ENCODE measurements around the gene ZBP1.

The ZBP1 gene

GRCh38 chr20:57663681-57664451 is 43.6 kb upstream of the ZBP1 start:
- H3K4me1 ChIP-seq (ENCODE audit: control insufficient read depth, insufficient read depth, low read length), result peaks cover 22% of the 10 kb centered on the region
- no peaks in the 10 kb centered on the region for H3K27me3 ChIP-seq (ENCODE audit: control insufficient read depth, insufficient read depth, low read length)
- peaks cover 12% of the 10 kb centered on the region for H3K36me3 ChIP-seq (ENCODE audit: control insufficient read depth, insufficient read depth, low read length)
- no peaks in the 10 kb centered on the region for H3K9me3 ChIP-seq (ENCODE audit: control insufficient read depth, insufficient read depth, low read depth, low read length)
- no peak overlapping the region for H3K9ac ChIP-seq (ENCODE audit: low read length)
- no peak overlapping the region for H3K27ac ChIP-seq (ENCODE audit: low read depth, low read length)
- H3K4me3 ChIP-seq (ENCODE audit: low read depth, low read length), result no peak overlapping the region

GRCh38 chr20:57663241-57663640 is 43.0 kb upstream of the ZBP1 start:
- Histone ChIP-seq H3K9ac (ENCODE audit: low read length) (no peak overlapping the region), H3K27ac (ENCODE audit: low read depth, low read length) (no peak overlapping the region), H3K36me3 (ENCODE audit: control insufficient read depth, insufficient read depth, low read length) (peaks cover 18% of the 10 kb centered on the region), H3K27me3 (ENCODE audit: control insufficient read depth, insufficient read depth, low read length) (no peaks in the 10 kb centered on the region), H3K9me3 (ENCODE audit: control insufficient read depth, insufficient read depth, low read depth, low read length) (no peaks in the 10 kb centered on the region), H3K4me1 (ENCODE audit: control insufficient read depth, insufficient read depth, low read length) (peaks cover 16% of the 10 kb centered on the region), H3K4me3 (ENCODE audit: low read depth, low read length) (no peak overlapping the region)

GRCh38 chr20:57662456-57663240 is 42.4 kb upstream of the ZBP1 start:
- peaks cover 24% of the 10 kb centered on the region for H3K36me3 ChIP-seq (ENCODE audit: control insufficient read depth, insufficient read depth, low read length)
- H3K27me3 ChIP-seq (ENCODE audit: control insufficient read depth, insufficient read depth, low read length), result no peaks in the 10 kb centered on the region
- no peak overlapping the region for H3K9ac ChIP-seq (ENCODE audit: low read length)
- H3K4me3 ChIP-seq (ENCODE audit: low read depth, low read length), result no peak overlapping the region
- peaks cover 12% of the 10 kb centered on the region; the same call in 1 of the 2 replicates for H3K4me1 ChIP-seq (ENCODE audit: control insufficient read depth, insufficient read depth, low read length)
- no peaks in the 10 kb centered on the region for H3K9me3 ChIP-seq (ENCODE audit: control insufficient read depth, insufficient read depth, low read depth, low read length)
- no peak overlapping the region for H3K27ac ChIP-seq (ENCODE audit: low read depth, low read length)

- Histone ChIP-seq H3K27ac (ENCODE audit: low read depth, low read length) (no peak overlapping the region), H3K4me1 (ENCODE audit: control insufficient read depth, insufficient read depth, low read length) (peaks cover 12% of the 10 kb centered on the region; the same call in 1 of the 2 replicates), H3K4me3 (ENCODE audit: low read depth, low read length) (no peak overlapping the region), H3K36me3 (ENCODE audit: control insufficient read depth, insufficient read depth, low read length) (peaks cover 30% of the 10 kb centered on the region), H3K9me3 (ENCODE audit: control insufficient read depth, insufficient read depth, low read depth, low read length) (no peaks in the 10 kb centered on the region), H3K9ac (ENCODE audit: low read length) (no peak overlapping the region), H3K27me3 (ENCODE audit: control insufficient read depth, insufficient read depth, low read length) (no peaks in the 10 kb centered on the region)
These were observed 41.7 kb upstream of the ZBP1 start for GRCh38 chr20:57661746-57662455.

GRCh38 chr20:57660922-57661745 is 40.9 kb upstream of the ZBP1 start:
- H3K27ac ChIP-seq (ENCODE audit: low read depth, low read length), result 0 out of 2 replicates have a peak overlapping the region, but pooled peaks have one; percentile 4
- H3K27me3 ChIP-seq (ENCODE audit: control insufficient read depth, insufficient read depth, low read length), result no peaks in the 10 kb centered on the region
- no peak overlapping the region for H3K4me3 ChIP-seq (ENCODE audit: low read depth, low read length)
- no peak overlapping the region for H3K9ac ChIP-seq (ENCODE audit: low read length)
- H3K4me1 ChIP-seq (ENCODE audit: control insufficient read depth, insufficient read depth, low read length), result peaks cover 9% of the 10 kb centered on the region; the same call in 1 of the 2 replicates
- H3K36me3 ChIP-seq (ENCODE audit: control insufficient read depth, insufficient read depth, low read length), result peaks cover 36% of the 10 kb centered on the region
- no peaks in the 10 kb centered on the region for H3K9me3 ChIP-seq (ENCODE audit: control insufficient read depth, insufficient read depth, low read depth, low read length)

- H3K27me3 ChIP-seq (ENCODE audit: control insufficient read depth, insufficient read depth, low read length), result no peaks in the 10 kb centered on the region
- H3K9ac ChIP-seq (ENCODE audit: low read length), result no peak overlapping the region
- no peaks in the 10 kb centered on the region for H3K9me3 ChIP-seq (ENCODE audit: control insufficient read depth, insufficient read depth, low read depth, low read length)
- no peak overlapping the region for H3K4me3 ChIP-seq (ENCODE audit: low read depth, low read length)
- peaks cover 37% of the 10 kb centered on the region for H3K36me3 ChIP-seq (ENCODE audit: control insufficient read depth, insufficient read depth, low read length)
- no peak overlapping the region for H3K27ac ChIP-seq (ENCODE audit: low read depth, low read length)
- H3K4me1 ChIP-seq (ENCODE audit: control insufficient read depth, insufficient read depth, low read length), result peaks cover 9% of the 10 kb centered on the region; the same call in 1 of the 2 replicates
These were observed 40.1 kb upstream of the ZBP1 start for GRCh38 chr20:57660181-57660921.

DNA sequence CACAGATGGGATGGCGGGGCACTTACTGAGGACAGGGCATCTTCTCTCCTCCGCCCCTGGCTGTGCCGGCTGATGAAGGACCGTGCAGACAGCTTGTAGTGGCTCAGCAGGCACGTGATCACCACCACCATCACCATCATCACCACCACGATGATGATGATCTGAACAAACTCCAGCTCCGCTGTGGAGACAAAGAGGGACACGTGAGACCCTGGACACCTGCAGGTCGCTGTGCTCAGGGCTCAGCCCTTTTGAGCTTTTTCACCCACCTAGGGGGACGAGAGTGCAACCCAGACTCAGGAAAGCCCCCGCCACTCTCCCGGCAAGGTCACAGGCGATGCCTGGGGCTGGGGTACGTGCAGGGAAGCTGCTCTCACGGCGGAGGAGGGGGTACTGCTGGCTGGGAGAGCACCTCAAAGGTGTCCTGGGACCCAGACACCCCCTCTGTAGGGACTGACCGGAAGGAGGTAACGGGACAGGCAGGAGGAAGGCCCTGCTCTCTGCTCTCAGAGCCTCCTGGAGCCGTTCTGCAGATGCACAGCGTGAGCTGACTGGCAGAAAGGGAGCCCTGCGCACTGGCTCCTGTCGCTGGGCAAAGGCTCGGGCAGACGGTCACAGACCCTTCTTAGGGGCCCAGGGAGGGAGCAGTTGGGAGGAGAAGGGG is 39.4 kb upstream of the ZBP1 start:
- Histone ChIP-seq H3K4me1 (ENCODE audit: control insufficient read depth, insufficient read depth, low read length) (peaks cover 13% of the 10 kb centered on the region; the same call in 1 of the 2 replicates), H3K9me3 (ENCODE audit: control insufficient read depth, insufficient read depth, low read depth, low read length) (no peaks in the 10 kb centered on the region), H3K27ac (ENCODE audit: low read depth, low read length) (no peak overlapping the region), H3K36me3 (ENCODE audit: control insufficient read depth, insufficient read depth, low read length) (peaks cover 37% of the 10 kb centered on the region), H3K27me3 (ENCODE audit: control insufficient read depth, insufficient read depth, low read length) (no peaks in the 10 kb centered on the region), H3K9ac (ENCODE audit: low read length) (no peak overlapping the region), H3K4me3 (ENCODE audit: low read depth, low read length) (no peak overlapping the region)

DNA sequence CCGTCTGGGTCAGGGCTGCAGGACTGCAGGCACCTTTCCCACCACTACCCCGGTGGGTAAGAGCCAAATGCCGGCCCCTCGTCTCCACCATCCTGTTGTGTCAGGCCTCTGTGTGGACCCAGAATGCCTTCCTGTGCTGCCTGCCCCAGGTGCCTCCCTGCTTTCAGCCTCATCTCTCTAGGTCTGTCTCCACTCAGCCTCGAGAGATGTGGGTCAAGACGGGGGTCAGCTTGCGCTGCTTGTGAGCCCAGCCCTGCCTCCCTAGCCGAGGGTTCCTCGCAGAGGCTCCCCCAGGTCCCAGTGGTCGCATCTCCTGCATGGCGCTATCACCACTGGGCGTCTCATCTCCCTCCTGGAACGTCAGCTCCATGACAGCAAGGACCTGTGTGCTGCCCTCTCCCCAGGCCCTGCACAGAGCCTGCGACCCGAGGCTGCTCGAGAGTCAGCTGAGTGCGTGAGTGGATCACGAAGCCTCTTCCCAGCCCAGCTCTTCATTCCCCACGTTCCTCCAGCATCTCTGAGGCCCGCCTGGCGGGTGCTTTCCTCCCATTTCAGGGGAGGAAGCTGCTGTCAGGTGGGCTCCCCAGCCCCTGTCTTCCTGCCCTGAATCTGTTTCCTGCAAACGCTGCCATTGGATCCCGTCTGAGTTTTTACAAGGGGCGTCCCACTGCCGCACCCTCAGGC is 38.7 kb upstream of the ZBP1 start:
- H3K9me3 ChIP-seq (ENCODE audit: control insufficient read depth, insufficient read depth, low read depth, low read length), result no peaks in the 10 kb centered on the region
- H3K27ac ChIP-seq (ENCODE audit: low read depth, low read length), result no peak overlapping the region
- no peak overlapping the region for H3K9ac ChIP-seq (ENCODE audit: low read length)
- no peak overlapping the region for H3K4me3 ChIP-seq (ENCODE audit: low read depth, low read length)
- peaks cover 16% of the 10 kb centered on the region; the same call in 1 of the 2 replicates for H3K4me1 ChIP-seq (ENCODE audit: control insufficient read depth, insufficient read depth, low read length)
- H3K36me3 ChIP-seq (ENCODE audit: control insufficient read depth, insufficient read depth, low read length), result peaks cover 37% of the 10 kb centered on the region
- H3K27me3 ChIP-seq (ENCODE audit: control insufficient read depth, insufficient read depth, low read length), result no peaks in the 10 kb centered on the region

DNA sequence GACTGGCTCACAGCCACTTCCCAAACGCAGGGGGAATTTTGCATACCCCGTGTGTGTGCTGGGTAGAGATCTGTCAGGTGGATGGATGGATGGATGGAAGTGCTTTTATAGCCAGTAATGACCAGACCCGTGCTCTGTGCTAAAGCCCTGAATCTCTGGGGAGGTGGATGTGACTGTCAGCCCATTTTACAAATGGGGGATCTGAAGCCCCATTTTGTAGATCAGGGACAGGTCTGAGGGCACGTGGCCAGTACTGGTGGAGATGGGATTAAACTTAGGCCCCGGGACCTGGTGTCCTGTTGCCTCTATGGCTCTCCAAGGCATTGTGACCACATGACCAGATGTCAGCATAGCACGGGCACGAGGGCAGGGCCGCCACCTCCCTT is 38.2 kb upstream of the ZBP1 start:
- H3K4me3 ChIP-seq (ENCODE audit: low read depth, low read length), result no peak overlapping the region
- H3K27ac ChIP-seq (ENCODE audit: low read depth, low read length), result no peak overlapping the region
- H3K9me3 ChIP-seq (ENCODE audit: control insufficient read depth, insufficient read depth, low read depth, low read length), result no peaks in the 10 kb centered on the region
- no peak overlapping the region for H3K9ac ChIP-seq (ENCODE audit: low read length)
- H3K27me3 ChIP-seq (ENCODE audit: control insufficient read depth, insufficient read depth, low read length), result no peaks in the 10 kb centered on the region
- H3K36me3 ChIP-seq (ENCODE audit: control insufficient read depth, insufficient read depth, low read length), result peaks cover 42% of the 10 kb centered on the region
- H3K4me1 ChIP-seq (ENCODE audit: control insufficient read depth, insufficient read depth, low read length), result peaks cover 16% of the 10 kb centered on the region; the same call in 1 of the 2 replicates

Measured in HUES6 (cell line).